HepG2 (cell line): ENCODE results near the gene SLC13A2. TPM values are rescaled to one million over a fixed set of nuclear protein-coding genes. Genes with fewer than 3 reads are reported as not detected.

Source experiments
- ATAC-seq: fragments of 200-7000 bp; cut with Tn5 transposase; 3 replicates; pipeline ENCODE4 v1.9.1; 2020; ENCODE audit warnings: mild to moderate bottlenecking, moderate library complexity
- BruUV-seq: library from RNA; stranded (reverse); fragments of 400-500 nt; replicated peaks from 2 replicates; lab custom pipeline; 2021; lab: Mats Ljungman, UMichigan
- CTCF ChIA-PET: fragments of 300-600 bp; formaldehyde crosslinking; extraction: SDS; loops from one replicate; lab custom pipeline; 2021; ENCODE audit warnings: low total read pairs, inconsistent platforms, low intra/inter-chr PET ratio; lab: Yijun Ruan, JAX
- POLR2A ChIA-PET: fragments of 350-600 bp; sonication (Branson Sonifier 250); formaldehyde crosslinking; loops from one replicate; lab custom pipeline; 2020; ENCODE audit warnings: antibody characterized with exemption, inconsistent platforms; lab: Yijun Ruan, JAX
- DNase-seq: peaks from one replicate; pipeline ENCODE4 v3.0.0-alpha.2; 2015; ENCODE audit warnings: low spot score
- FAIRE-seq: peaks from 3 replicates; lab custom pipeline; 2011; peaks lifted over from hg19 to GRCh38; lab: Jason Lieb, UNC
- H2AFZ ChIP-seq: one replicate; pipeline ENCODE4 v1.6.1; 2011; ENCODE audit warnings: low read length, inconsistent platforms
- H3K27ac ChIP-seq: fragments of 300-600 bp; 3 replicates; pipeline ENCODE4 v1.8.0; 2011; ENCODE audit warnings: mixed run types, mild to moderate bottlenecking, mixed read lengths, low read length, inconsistent platforms; ENCODE audit not compliant: insufficient read depth; ENCODE audit errors: extremely low read length
- H3K27me3 ChIP-seq, 2 experiments: fragments of 200-600 bp in 1 of 2; 2 replicates in 1 of 2; 3 replicates in 1 of 2; pipeline versions ENCODE4 v1.6.0 to v1.8.0; 2011; ENCODE audit warnings: low read length in 2 of 2, mild to moderate bottlenecking in 2 of 2, moderate library complexity in 2 of 2, inconsistent platforms in 1 of 2; ENCODE audit not compliant: insufficient read depth in 2 of 2, control insufficient read depth in 1 of 2
- H3K36me3 ChIP-seq, 2 experiments: fragments of 200-600 bp in 1 of 2; replicated peaks in 1 of 2; 2 replicates in 1 of 2; 3 replicates in 1 of 2; pipeline versions ENCODE4 v1.5.1 to v1.8.0; 2011; ENCODE audit warnings: low read length in 2 of 2, inconsistent platforms in 1 of 2; ENCODE audit not compliant: insufficient read depth in 2 of 2, control insufficient read depth in 1 of 2
- H3K4me1 ChIP-seq: 2 replicates; pipeline ENCODE4 v1.5.1; 2012; ENCODE audit warnings: low read length, inconsistent platforms; ENCODE audit not compliant: insufficient read depth
- H3K4me2 ChIP-seq: 2 replicates; pipeline ENCODE4 v1.6.0; 2011; ENCODE audit warnings: low read depth, low read length, inconsistent platforms
- H3K4me3 ChIP-seq, 3 experiments: fragments of 200-600 bp in 1 of 3; sonication (generic), shearing (Covaris generic) in 1 of 3; replicated peaks in 1 of 3; 2 replicates each; pipeline ENCODE4 v1.5.1; 2011 to 2016; ENCODE audit warnings: low read length in 3 of 3, inconsistent platforms in 2 of 3, low read depth in 2 of 3, mild to moderate bottlenecking in 2 of 3, control low read depth in 1 of 3, mixed read lengths in 1 of 3; ENCODE audit not compliant: insufficient read depth in 1 of 3
- H3K79me2 ChIP-seq: one replicate; pipeline ENCODE4 v1.6.1; 2011; ENCODE audit warnings: low read length, inconsistent platforms; ENCODE audit not compliant: insufficient read depth
- H3K9ac ChIP-seq: 2 replicates; pipeline ENCODE4 v1.6.0; 2011; ENCODE audit warnings: mild to moderate bottlenecking, low read depth, low read length, inconsistent platforms; ENCODE audit not compliant: insufficient read depth
- H3K9me3 ChIP-seq: 2 replicates; pipeline ENCODE4 v1.5.1; 2012; ENCODE audit warnings: mild to moderate bottlenecking, low read length
- H4K20me1 ChIP-seq: 2 replicates; pipeline ENCODE4 v1.6.0; 2011; ENCODE audit warnings: inconsistent platforms, mild to moderate bottlenecking, low read length, moderate library complexity; ENCODE audit not compliant: insufficient read depth
- ARNT ChIP-seq: fragments of 450-650 bp; IDR thresholded peaks from 2 replicates; pipeline ENCODE4 v1.6.1; 2017
- BRD4 ChIP-seq: sonication (generic); formaldehyde crosslinking; IDR thresholded peaks from 2 replicates; pipeline ENCODE4 v1.4.0; 2020; ENCODE audit warnings: missing genetic modification reagents
- CEBPB ChIP-seq: IDR thresholded peaks from 2 replicates; pipeline ENCODE4 v1.6.1; 2011; ENCODE audit warnings: low read depth, low read length, improper control_type of control experiment, borderline replicate concordance
- ISX ChIP-seq: sonication (generic); formaldehyde crosslinking; conservative IDR thresholded peaks from 2 replicates; pipeline ENCODE4 v1.5.0; 2020; ENCODE audit warnings: missing genetic modification reagents
- MLX ChIP-seq: IDR thresholded peaks from 2 replicates; pipeline ENCODE4 v1.6.1; 2016
- NKX3-1 ChIP-seq: sonication (generic); formaldehyde crosslinking; IDR thresholded peaks from 2 replicates; pipeline ENCODE4 v1.5.0; 2020; ENCODE audit warnings: missing genetic modification reagents
- NR2F1 ChIP-seq, 2 experiments: fragments of 450-650 bp in 1 of 2; formaldehyde crosslinking in 1 of 2; IDR thresholded peaks; 2 replicates each; pipeline versions ENCODE4 v1.5.0 to v1.6.1; 2016 to 2020; ENCODE audit warnings: mild to moderate bottlenecking in 1 of 2, missing compliant biosample characterization in 1 of 2, missing genetic modification reagents in 1 of 2, moderate library complexity in 1 of 2
- ONECUT2 ChIP-seq: sonication (generic); formaldehyde crosslinking; IDR thresholded peaks from 2 replicates; pipeline ENCODE4 v1.4.0; 2020; ENCODE audit warnings: missing genetic modification reagents
- SP140L ChIP-seq: sonication (generic); formaldehyde crosslinking; IDR thresholded peaks from 2 replicates; pipeline ENCODE4 v1.4.0; 2020; ENCODE audit warnings: missing genetic modification reagents, borderline replicate concordance
- SRSF4 ChIP-seq: fragments of 200-400 bp; formaldehyde crosslinking; IDR thresholded peaks from one replicate; pipeline ENCODE4 v1.6.1; 2018; ENCODE audit warnings: mild to moderate bottlenecking, low read depth, low read length, moderate library complexity; ENCODE audit not compliant: poor library complexity, severe bottlenecking
- SRSF9 ChIP-seq: fragments of 200-400 bp; formaldehyde crosslinking; IDR thresholded peaks from 2 replicates; pipeline ENCODE4 v1.6.1; 2018; ENCODE audit warnings: borderline replicate concordance, mild to moderate bottlenecking, low read depth, low read length; ENCODE audit not compliant: insufficient read depth, poor library complexity, severe bottlenecking
- U2AF1 ChIP-seq: fragments of 200-400 bp; formaldehyde crosslinking; optimal IDR thresholded peaks from 2 replicates; pipeline ENCODE3; 2017; ENCODE audit warnings: mild to moderate bottlenecking, low read depth, low read length
- ZNF224 ChIP-seq: sonication (generic); formaldehyde crosslinking; IDR thresholded peaks from 2 replicates; pipeline ENCODE4 v1.5.0; 2020; ENCODE audit warnings: mild to moderate bottlenecking, missing genetic modification reagents
- ZNF225 ChIP-seq: sonication (generic); formaldehyde crosslinking; IDR thresholded peaks from 2 replicates; pipeline ENCODE4 v1.4.0; 2020; ENCODE audit warnings: mild to moderate bottlenecking, missing genetic modification reagents
- ZNF256 ChIP-seq: sonication (generic); formaldehyde crosslinking; conservative IDR thresholded peaks from 2 replicates; pipeline ENCODE4 v1.4.0; 2020; ENCODE audit warnings: missing genetic modification reagents
- ZNF547 ChIP-seq: sonication (generic); formaldehyde crosslinking; IDR thresholded peaks from 2 replicates; pipeline ENCODE4 v1.5.1; 2020; ENCODE audit warnings: mild to moderate bottlenecking, missing genetic modification reagents
- ZNF552 ChIP-seq: sonication (generic); formaldehyde crosslinking; IDR thresholded peaks from 2 replicates; pipeline ENCODE4 v1.9.0; 2022; ENCODE audit warnings: missing genetic modification reagents, mild to moderate bottlenecking, borderline replicate concordance
- ZSCAN9 ChIP-seq: IDR thresholded peaks from 2 replicates; pipeline ENCODE4 v1.6.1; 2016; ENCODE audit warnings: borderline replicate concordance
- WGBS: methylation state at CpG from one replicate; pipeline ENCODE4 v1.1.6; 2017; ENCODE audit warnings: low lambda C conversion rate; 5-methylcytosine and 5-hydroxymethylcytosine counted together
- in situ Hi-C: cut with HindIII; loops from 2 replicates; pipeline ENCODE4 v1.10.0; 2017; ENCODE audit warnings: low pct_unique_long_range_greater_than_20kb; ENCODE audit not compliant: extremely low pct_ligation_motif_present
- intact Hi-C: fragments of 100-400 bp; cut with micrococcal nuclease; formaldehyde crosslinking; loops from one replicate; pipeline ENCODE4 v1.10.0; 2022; ENCODE audit not compliant: unreplicated experiment
- polyA plus RNA-seq, 8 experiments: library from polyadenylated mRNA; depleted of rRNA in 3 of 8; stranded (reverse) in 7 of 8; unstranded in 1 of 8; fragments of >200 nt; fragmentation: Illumina TruSeq in 4 of 8; extraction: Trizol in 4 of 8; gene quantifications; 2 replicates each; pipeline versions ENCODE4 v1.2.1 to v1.2.3, GENCODE V29; 2011 to 2016; ENCODE audit warnings: low read depth in 4 of 8, missing spikeins in 1 of 8, mixed read lengths in 1 of 8; ENCODE audit not compliant: insufficient read depth in 1 of 8
- total RNA-seq, 5 experiments: library from RNA; depleted of rRNA; stranded (reverse); fragments of >200 nt; fragmentation: Illumina TruSeq; extraction: Trizol; gene quantifications; 2 replicates each; pipeline ENCODE4 v1.2.3, GENCODE V29; 2016; ENCODE audit warnings: low read depth in 1 of 5
- TF ChIP-seq, protein P1 (sequence below): sonication (generic); formaldehyde crosslinking; IDR thresholded peaks from 2 replicates; pipeline ENCODE4 v1.4.0; 2020; ENCODE audit warnings: missing genetic modification reagents
- TF ChIP-seq, protein P2 (sequence below): sonication (generic); formaldehyde crosslinking; IDR thresholded peaks from 2 replicates; pipeline ENCODE4 v1.4.0; 2020; ENCODE audit warnings: low read depth, mild to moderate bottlenecking, missing genetic modification reagents

Gene SLC13A2
- total and polyA plus RNA-seq, 2 of the 13 experiments (the other 11 are each of a cell fraction or from before 2014, with no cell fraction given), result 0.07 TPM; not detected in 1

DNA sequence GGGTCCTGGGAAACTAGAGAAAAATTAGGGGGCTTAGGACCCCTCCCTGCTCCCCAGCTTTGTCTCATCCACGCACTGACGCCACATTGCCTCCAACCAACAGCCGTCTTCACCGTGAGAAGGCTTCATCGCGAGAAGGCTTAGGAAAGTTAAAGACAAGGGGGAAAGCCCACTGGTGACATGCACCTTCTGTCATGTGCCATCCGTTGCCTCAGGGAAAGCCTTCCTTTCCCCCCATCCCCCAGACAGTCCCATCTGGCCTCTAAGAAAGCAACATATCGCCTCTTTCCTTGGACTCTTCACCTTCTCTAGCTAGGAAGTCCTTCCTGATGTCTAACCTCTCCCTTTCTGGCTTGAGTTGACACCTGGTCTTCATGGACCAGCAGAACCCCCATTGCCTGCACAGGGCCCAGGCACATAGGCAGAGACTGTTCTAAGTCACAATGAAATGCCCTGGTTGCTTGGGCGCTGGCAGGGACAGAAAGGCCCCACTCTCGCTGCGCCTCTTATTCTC, 34.8 kb downstream of the SLC13A2 start (continued):
- TF ChIP-seq CEBPB, result no peak
- TF ChIP-seq MLX, result no peak
- TF ChIP-seq, protein P1, sequence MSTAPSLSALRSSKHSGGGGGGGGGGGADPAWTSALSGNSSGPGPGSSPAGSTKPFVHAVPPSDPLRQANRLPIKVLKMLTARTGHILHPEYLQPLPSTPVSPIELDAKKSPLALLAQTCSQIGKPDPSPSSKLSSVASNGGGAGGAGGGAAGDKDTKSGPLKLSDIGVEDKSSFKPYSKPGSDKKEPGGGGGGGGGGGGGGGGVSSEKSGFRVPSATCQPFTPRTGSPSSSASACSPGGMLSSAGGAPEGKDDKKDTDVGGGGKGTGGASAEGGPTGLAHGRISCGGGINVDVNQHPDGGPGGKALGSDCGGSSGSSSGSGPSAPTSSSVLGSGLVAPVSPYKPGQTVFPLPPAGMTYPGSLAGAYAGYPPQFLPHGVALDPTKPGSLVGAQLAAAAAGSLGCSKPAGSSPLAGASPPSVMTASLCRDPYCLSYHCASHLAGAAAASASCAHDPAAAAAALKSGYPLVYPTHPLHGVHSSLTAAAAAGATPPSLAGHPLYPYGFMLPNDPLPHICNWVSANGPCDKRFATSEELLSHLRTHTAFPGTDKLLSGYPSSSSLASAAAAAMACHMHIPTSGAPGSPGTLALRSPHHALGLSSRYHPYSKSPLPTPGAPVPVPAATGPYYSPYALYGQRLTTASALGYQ (CRISPR knock-in tag), result no peak
- TF ChIP-seq SRSF9, result no peak
- no peak for TF ChIP-seq ARNT
- no peak for TF ChIP-seq ZNF547 (CRISPR knock-in tag)
- no peak for TF ChIP-seq ZNF224 (CRISPR knock-in tag)
- no peak for TF ChIP-seq U2AF1
- TF ChIP-seq ZNF256 (CRISPR knock-in tag), result no peak
- TF ChIP-seq NR2F1 (CRISPR knock-in tag; IDR thresholded peaks at IDR 0.05), result no peak
- no peak for TF ChIP-seq SP140L
- TF ChIP-seq ONECUT2 (CRISPR knock-in tag), result no peak
- no peak for TF ChIP-seq NKX3-1 (CRISPR knock-in tag)

DNA sequence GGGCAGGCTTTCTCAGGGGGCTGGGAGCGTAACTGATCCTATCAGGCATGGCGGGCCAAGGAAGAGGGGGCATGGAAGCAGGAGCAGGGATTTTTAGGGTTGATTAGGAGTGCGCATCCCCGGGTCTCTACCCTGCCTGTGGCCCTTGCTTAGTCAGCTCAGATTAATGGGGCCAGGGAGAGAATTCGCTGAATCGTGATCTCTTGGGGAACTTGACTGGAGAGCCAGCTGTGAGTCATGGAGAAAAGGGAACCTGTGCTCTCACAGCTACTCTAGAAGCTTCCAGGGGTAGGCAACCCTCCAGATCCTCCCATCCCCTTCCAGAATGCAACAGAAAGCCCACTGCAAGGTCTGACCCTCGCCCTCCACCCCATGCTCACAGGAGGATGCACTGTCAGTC, 36.3 kb downstream of the SLC13A2 start:
- H3K36me3 ChIP-seq, result no peaks in the 10 kb centered on the region
- WGBS, result 26% methylated on average over 6 of the region's 7 CpGs
- no peak overlapping the region for H3K27ac ChIP-seq
- in situ Hi-C loops, result no loop called here
- no peak overlapping the region for H3K4me2 ChIP-seq
- H3K79me2 ChIP-seq, result no peaks in the 10 kb centered on the region
- ChIA-PET POLR2A (no interaction called here), CTCF (no interaction called here)
- no peak overlapping the region for H3K9ac ChIP-seq
- no peak for TF ChIP-seq SRSF4
- TF ChIP-seq ISX, result no peak
- no peak for TF ChIP-seq BRD4 (CRISPR knock-in tag)
- no peak for TF ChIP-seq ZNF552
- TF ChIP-seq ZSCAN9 (CRISPR knock-in tag), result no peak
- no peak for TF ChIP-seq ZNF225 (CRISPR knock-in tag)
- TF ChIP-seq, protein P2, sequence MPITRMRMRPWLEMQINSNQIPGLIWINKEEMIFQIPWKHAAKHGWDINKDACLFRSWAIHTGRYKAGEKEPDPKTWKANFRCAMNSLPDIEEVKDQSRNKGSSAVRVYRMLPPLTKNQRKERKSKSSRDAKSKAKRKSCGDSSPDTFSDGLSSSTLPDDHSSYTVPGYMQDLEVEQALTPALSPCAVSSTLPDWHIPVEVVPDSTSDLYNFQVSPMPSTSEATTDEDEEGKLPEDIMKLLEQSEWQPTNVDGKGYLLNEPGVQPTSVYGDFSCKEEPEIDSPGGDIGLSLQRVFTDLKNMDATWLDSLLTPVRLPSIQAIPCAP (CRISPR knock-in tag), result no peak
- H4K20me1 ChIP-seq, result no peaks in the 10 kb centered on the region
- H3K4me1 ChIP-seq, result no peaks in the 10 kb centered on the region
- no peak overlapping the region for H2AFZ ChIP-seq
- no peak overlapping the region for H3K4me3 ChIP-seq
- peaks cover 15 to 79% of the 10 kb centered on the region in 2 experiments for H3K27me3 ChIP-seq
- BruUV-seq, result no TSS peak
- no peak for DNase-seq
- FAIRE-seq, result no peak
- ATAC-seq, result no peak
- intact Hi-C loops, result no loop called here
- no peaks in the 10 kb centered on the region for H3K9me3 ChIP-seq
